ENCODE results near the gene BACE2.
"Not testable (repeated sequence)": the region's sequence is repeated elsewhere in the genome, so short reads cannot be mapped to it uniquely, and the experiment has no call there.

BACE2 gene

GRCh38 chr21:41236352-41236973, 68.5 kb downstream of the BACE2 start:
- no peak for DNase-seq (ENCODE audit: low read depth in 1 of 2, low spot score in 1 of 2)

GRCh38 chr21:41238081-41238796, 70.3 kb downstream of the BACE2 start:
- DNase-seq (ENCODE audit: low read depth in 1 of 2, low spot score in 1 of 2) = not testable (repeated sequence)

GRCh38 chr21:41240040-41240439, 72.1 kb downstream of the BACE2 start:
- DNase-seq (ENCODE audit: low read depth in 1 of 2, low spot score in 1 of 2) = no peak

GRCh38 chr21:41241341-41241740, 73.4 kb downstream of the BACE2 start:
- no peak for DNase-seq (ENCODE audit: low read depth in 1 of 2, low spot score in 1 of 2)

GRCh38 chr21:41242238-41242829, 74.4 kb downstream of the BACE2 start:
- no peak for DNase-seq (ENCODE audit: low read depth in 1 of 2, low spot score in 1 of 2)

- DNase-seq (ENCODE audit: low read depth in 1 of 2, low spot score in 1 of 2) = no peak
These were observed 75.1 kb downstream of the BACE2 start for GRCh38 chr21:41243107-41243506.

GRCh38 chr21:41244266-41244880, 76.4 kb downstream of the BACE2 start:
- not testable (repeated sequence) for DNase-seq (ENCODE audit: low read depth in 1 of 2, low spot score in 1 of 2)

- no peak for DNase-seq (ENCODE audit: low read depth in 1 of 2, low spot score in 1 of 2)
These were observed 77.7 kb downstream of the BACE2 start for GRCh38 chr21:41245509-41246135.

GRCh38 chr21:41246808-41247207, 78.8 kb downstream of the BACE2 start:
- DNase-seq (ENCODE audit: low read depth in 1 of 2, low spot score in 1 of 2) = no peak

GRCh38 chr21:41247561-41248545, 79.9 kb downstream of the BACE2 start:
- no peak for DNase-seq (ENCODE audit: low read depth in 1 of 2, low spot score in 1 of 2)

GRCh38 chr21:41249476-41249875, 81.5 kb downstream of the BACE2 start:
- DNase-seq (ENCODE audit: low read depth in 1 of 2, low spot score in 1 of 2) = no peak

- no peak for DNase-seq (ENCODE audit: low read depth in 1 of 2, low spot score in 1 of 2)
These were observed 82.6 kb downstream of the BACE2 start for GRCh38 chr21:41250519-41250918.

- no peak for DNase-seq (ENCODE audit: low read depth in 1 of 2, low spot score in 1 of 2)
These were observed 84.1 kb downstream of the BACE2 start for GRCh38 chr21:41251961-41252642.

GRCh38 chr21:41254090-41254700, 86.2 kb downstream of the BACE2 start:
- no peak for DNase-seq (ENCODE audit: low read depth in 1 of 2, low spot score in 1 of 2)

GRCh38 chr21:41255190-41255589, 87.2 kb downstream of the BACE2 start:
- no peak for DNase-seq (ENCODE audit: low read depth in 1 of 2, low spot score in 1 of 2)

GRCh38 chr21:41256231-41256630, 88.3 kb downstream of the BACE2 start:
- not testable (repeated sequence) for DNase-seq (ENCODE audit: low read depth in 1 of 2, low spot score in 1 of 2)

GRCh38 chr21:41256771-41257702, 89.1 kb downstream of the BACE2 start:
- no peak for DNase-seq (ENCODE audit: low read depth in 1 of 2, low spot score in 1 of 2)

- no peak for DNase-seq (ENCODE audit: low read depth in 1 of 2, low spot score in 1 of 2)
These were observed 90.7 kb downstream of the BACE2 start for GRCh38 chr21:41258617-41259016.
